H54 (cell line): Measurements from ENCODE around the gene EPC1.
A peak's percentile ranks its signal among the peaks of the same experiment; 100 is the strongest.
"Not testable (repeated sequence)": the region's sequence is repeated elsewhere in the genome, so short reads cannot be mapped to it uniquely, and the experiment has no call there.

Experiments
- DNase-seq: peaks from one replicate; pipeline ENCODE4 v3.0.0; 2011; ENCODE audit warnings: low spot score, mixed read lengths; ENCODE audit not compliant: insufficient read length
- FAIRE-seq: peaks from 3 replicates; lab custom pipeline; 2011; peaks lifted over from hg19 to GRCh38; lab: Jason Lieb, UNC
- POLR2A ChIP-seq: IDR thresholded peaks from 2 replicates; pipeline ENCODE4 v1.6.1; 2011; ENCODE audit warnings: low read depth, mild to moderate bottlenecking, low read length

The EPC1 gene

DNA sequence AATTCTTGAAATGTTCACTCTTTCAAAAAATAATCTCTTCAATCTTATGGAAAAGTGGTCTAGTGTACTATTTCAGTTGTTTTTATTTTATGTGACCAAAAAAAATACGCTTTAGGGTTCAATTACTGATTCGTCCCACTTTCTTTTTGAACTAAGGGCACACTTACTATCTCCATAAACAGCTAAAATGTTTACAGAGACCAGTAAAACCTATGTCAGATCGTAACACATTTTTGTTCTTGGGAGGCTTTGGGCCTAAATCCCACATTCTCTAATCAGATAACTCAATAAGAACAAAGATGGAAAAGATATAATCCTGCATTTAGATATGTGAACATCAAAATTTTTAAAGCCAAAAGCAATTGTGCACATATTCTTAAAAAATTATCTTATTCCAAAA lies 29.8 kb upstream of the EPC1 start:
- FAIRE-seq (peak; percentile 81), DNase-seq (no peak)
- no peak for TF ChIP-seq POLR2A

DNA sequence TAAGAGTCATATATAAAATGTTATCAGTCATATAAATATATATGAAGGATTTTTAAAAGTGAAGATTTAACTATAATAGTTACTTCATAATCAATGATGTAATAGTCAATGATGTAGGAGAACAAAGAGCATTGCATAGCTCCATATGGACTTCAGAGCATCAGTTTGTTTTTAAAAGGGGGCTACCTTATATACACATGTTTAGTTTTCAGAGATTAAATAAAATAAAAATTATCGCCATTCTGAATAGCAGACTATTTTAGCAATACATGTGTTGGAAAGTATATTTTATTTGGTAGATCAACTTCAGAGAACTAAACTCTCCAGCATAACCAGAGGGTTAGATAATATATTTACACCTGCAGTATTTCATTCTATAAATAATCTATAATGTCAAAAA lies 29.1 kb upstream of the EPC1 start:
- DNase-seq (no peak), FAIRE-seq (no peak)
- no peak for TF ChIP-seq POLR2A

- FAIRE-seq (no peak), DNase-seq (no peak)
- no peak for TF ChIP-seq POLR2A
Measured at GRCh38 chr10:32375631-32376030, 28.7 kb upstream of the EPC1 start.

DNA sequence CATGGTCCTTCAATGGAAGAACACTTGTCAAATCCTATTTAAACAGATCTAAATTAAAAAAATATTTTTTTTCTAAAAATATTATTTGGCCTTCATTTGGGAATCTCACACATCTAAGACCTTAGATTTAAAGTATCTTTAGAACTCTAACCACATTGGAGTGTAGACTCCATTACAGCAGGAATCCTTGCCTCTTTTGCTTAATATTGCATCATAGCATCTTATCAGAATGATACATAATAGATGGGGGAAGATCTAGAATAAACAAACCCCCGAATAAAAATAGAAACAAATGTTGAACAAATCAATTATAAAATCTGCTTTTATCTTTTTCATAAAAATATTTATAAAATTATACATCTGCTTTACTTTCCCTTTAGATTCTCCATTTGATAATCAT lies 27.6 kb upstream of the EPC1 start:
- no peak for TF ChIP-seq POLR2A
- no peak for FAIRE-seq
- no peak for DNase-seq

DNA sequence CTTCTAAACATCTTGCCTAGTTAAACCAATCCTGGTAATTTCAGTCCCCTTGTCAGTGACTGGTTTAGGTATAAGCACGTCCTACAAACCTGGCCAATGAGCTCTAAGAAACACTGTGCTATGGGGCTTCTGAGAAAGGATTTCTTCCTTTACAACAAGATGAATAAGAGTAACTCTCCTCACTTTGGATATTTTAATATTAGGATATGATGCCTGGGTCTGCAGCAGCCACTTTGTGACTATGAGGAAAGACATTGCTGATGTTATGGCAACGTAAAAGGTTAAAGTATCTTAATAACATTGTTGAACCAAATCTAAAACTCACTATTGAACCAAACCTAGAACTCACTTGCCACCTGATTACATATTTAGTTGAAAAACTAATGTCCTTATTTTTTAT lies 26.5 kb upstream of the EPC1 start:
- DNase-seq (no peak), FAIRE-seq (no peak)
- TF ChIP-seq POLR2A: no peak

DNA sequence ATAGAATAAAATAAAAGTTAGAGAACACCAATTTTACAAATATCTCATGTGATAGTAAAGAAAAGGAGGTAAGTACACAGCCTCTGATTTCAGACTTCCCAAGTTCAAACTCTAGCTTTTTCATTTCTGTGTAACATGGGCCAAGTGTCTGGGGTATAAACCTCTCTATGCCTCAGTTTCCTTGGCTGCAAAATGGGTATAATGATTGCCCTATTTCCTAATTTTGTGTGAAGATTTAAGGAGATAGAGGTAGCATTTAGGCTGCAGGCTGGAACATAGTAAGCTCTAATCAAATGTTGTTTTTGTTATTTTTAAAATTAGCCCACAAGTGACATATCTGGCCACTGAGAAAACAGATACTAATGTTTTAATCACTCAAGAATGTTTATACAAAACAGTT lies 26.1 kb upstream of the EPC1 start:
- FAIRE-seq: no peak
- no peak for TF ChIP-seq POLR2A

DNA sequence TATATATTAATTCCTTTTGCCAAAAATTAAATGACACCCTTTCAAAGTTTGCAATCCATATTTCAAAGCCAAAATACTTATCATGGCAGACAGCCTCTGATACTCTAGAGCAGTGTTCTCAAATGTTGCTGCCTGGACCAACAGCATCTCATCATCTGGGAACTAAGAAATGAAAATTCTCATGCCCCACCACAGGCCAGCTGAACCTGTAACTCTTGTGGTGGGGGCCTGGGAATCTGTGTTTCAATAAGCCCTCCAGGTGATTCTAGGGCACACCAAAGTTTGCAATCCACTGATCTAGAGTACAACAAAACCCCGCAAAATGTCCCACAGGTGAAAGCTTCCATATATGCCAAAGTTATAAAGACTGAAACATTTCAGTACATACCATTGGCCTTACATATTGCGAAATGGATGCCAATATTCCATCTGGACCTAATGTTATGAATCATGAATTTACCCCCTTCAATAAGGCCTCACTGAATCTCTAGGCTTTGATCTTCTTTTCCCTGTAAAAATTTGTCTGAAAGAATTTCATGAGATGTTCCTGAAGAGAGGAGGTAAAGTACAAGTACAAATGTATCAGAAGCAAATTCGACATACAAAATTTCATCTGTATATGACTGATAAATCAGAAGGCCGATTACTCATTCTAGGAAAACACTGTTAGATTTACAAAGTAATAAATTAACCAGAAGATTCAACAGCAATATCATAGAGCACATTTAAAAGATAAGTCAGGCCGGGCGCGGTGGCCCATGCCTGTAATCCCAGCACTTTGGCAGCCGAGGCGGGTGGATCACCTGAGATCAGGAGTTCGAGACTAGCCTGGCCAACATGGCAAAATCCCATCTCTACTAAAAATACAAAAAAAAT lies 25.3 kb upstream of the EPC1 start:
- DNase-seq: no peak
- FAIRE-seq: peak; percentile 27
- TF ChIP-seq POLR2A: no peak

More for the DNA sequence above, 26.1 kb upstream of the EPC1 start:
- DNase-seq: no peak

DNA sequence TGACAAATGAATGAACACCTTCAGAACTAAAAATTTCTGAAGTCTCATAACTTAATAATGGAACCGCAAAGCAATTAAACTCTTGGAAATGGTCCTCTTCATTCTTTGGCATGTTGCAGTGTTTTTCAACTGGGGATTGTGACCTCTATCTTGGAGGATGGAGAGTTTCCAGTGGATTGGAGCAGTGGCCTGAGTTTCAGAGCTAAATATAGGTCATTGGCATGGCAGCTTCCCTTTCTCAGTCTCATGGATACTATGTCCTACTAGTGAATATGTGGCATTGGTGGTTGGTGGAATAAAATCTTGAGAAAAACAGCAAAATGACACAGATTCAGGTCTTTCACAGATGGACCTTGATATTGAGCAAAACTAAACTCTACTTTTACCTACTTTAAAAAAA lies 24.1 kb upstream of the EPC1 start:
- FAIRE-seq: no peak
- TF ChIP-seq POLR2A: no peak
- no peak for DNase-seq

GRCh38 chr10:32367793-32368453 lies 21.0 kb upstream of the EPC1 start:
- DNase-seq: no peak
- FAIRE-seq: peak; percentile 95
- no peak for TF ChIP-seq POLR2A

GRCh38 chr10:32366588-32366987 lies 19.6 kb upstream of the EPC1 start:
- FAIRE-seq (no peak), DNase-seq (no peak)
- TF ChIP-seq POLR2A: no peak

GRCh38 chr10:32366111-32366510 lies 19.2 kb upstream of the EPC1 start:
- no peak for FAIRE-seq
- no peak for TF ChIP-seq POLR2A
- no peak for DNase-seq

- FAIRE-seq, DNase-seq: not testable (repeated sequence)
Measured at GRCh38 chr10:32365404-32365803, 18.4 kb upstream of the EPC1 start.

- no peak for TF ChIP-seq POLR2A
- no peak for DNase-seq
- no peak for FAIRE-seq
Measured at GRCh38 chr10:32362571-32362970, 15.6 kb upstream of the EPC1 start.

GRCh38 chr10:32360884-32361283 lies 13.9 kb upstream of the EPC1 start:
- TF ChIP-seq POLR2A: no peak
- DNase-seq (no peak), FAIRE-seq (no peak)

GRCh38 chr10:32360241-32360640 lies 13.3 kb upstream of the EPC1 start:
- DNase-seq (no peak), FAIRE-seq (no peak)
- no peak for TF ChIP-seq POLR2A
